ENCODE data around the gene UPK2.

The UPK2 gene

DNA sequence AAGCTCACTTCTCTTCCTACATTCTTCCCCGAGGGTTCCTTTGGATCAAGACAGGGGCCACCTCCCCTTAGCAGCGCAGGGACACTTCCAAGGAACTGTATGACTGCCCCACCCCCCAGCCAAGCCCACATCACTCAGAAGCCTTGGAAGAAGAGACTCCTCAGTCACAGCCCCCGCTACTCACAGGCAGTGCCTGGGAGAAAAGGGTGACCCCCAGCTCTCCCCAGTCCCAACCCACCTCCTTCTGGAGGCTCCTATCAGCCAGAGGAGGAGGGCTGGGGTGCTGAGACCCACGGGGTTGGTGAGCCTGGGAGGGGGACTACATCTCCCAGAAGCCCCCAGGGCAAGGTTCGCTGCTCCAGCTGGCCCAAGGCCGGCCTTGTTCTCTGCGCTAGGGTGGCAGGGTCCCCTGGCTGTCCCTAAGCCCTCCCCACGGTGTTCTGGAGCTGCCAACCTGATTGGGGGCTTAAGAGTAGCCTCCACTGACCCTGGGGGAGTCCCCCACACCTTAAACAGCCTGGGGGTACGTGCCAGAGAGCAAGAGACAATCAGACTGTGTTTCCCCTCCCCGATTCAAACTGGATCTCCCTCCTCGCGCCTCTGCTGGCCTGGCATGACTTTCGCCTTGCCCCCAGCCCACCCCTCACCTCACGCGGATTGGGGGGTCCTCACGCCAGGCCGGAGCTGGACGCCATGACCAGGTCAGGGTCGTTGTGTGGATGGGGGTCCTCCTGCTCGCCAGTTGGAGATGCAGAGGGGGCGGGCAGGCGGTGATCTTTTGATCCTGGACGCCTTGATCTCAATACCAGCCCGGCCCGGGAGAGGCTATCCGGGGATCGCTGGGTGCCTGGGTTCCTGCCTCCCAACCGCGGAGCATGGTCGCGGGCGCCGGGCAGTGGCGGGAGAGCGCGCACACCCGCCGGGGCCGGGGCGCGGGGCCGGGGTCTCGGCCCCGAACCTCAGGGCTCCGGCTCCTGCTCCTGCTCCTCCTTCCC lies 31.2 kb upstream of the UPK2 start (continued):
- TF ChIP-seq ZNF701 (tag by site-specific recombination; IDR thresholded peaks at IDR 0.05) (no peak), ZNF404 (tag by site-specific recombination; IDR thresholded peaks at IDR 0.05) (no peak), PRDM1 (tag by site-specific recombination; IDR thresholded peaks at IDR 0.05) (no peak), KLF10 (tag by site-specific recombination; IDR thresholded peaks at IDR 0.05) (no peak), ZSCAN23 (tag by site-specific recombination; IDR thresholded peaks at IDR 0.05) (no peak), ZFHX2 (tag by site-specific recombination; conservative IDR thresholded peaks at IDR 0.05) (no peak), ZNF416 (tag by site-specific recombination; IDR thresholded peaks at IDR 0.05) (no peak), ZNF610 (tag by site-specific recombination; IDR thresholded peaks at IDR 0.05; ENCODE audit: borderline replicate concordance) (no peak), KLF7 (tag by site-specific recombination; IDR thresholded peaks at IDR 0.05; ENCODE audit: borderline replicate concordance) (no peak), ZEB2 (tag by site-specific recombination; IDR thresholded peaks at IDR 0.05) (no peak), YY1 (tag by site-specific recombination; IDR thresholded peaks at IDR 0.05) (no peak), ZNF146 (tag by site-specific recombination; IDR thresholded peaks at IDR 0.05) (no peak), KLF9 (tag by site-specific recombination; IDR thresholded peaks at IDR 0.05; ENCODE audit: low read depth) (peak; percentile 51; the same call in 1 of the 2 replicates), ZFP3 (tag by site-specific recombination; IDR thresholded peaks at IDR 0.05; ENCODE audit: low read depth) (no peak), ZNF274 (IDR thresholded peaks at IDR 0.05; ENCODE audit: low read length) (no peak), ZNF274 (tag by site-specific recombination; IDR thresholded peaks at IDR 0.05; ENCODE audit: borderline replicate concordance) (no peak), ZNF585B (tag by site-specific recombination; IDR thresholded peaks at IDR 0.05) (no peak), ZBTB17 (tag by site-specific recombination; IDR thresholded peaks at IDR 0.05) (peak; percentile 80), ZNF157 (tag by site-specific recombination; IDR thresholded peaks at IDR 0.05) (no peak), ZNF530 (tag by site-specific recombination; IDR thresholded peaks at IDR 0.05; ENCODE audit: low read depth) (no peak)
- TF ChIP-seq, protein P1, sequence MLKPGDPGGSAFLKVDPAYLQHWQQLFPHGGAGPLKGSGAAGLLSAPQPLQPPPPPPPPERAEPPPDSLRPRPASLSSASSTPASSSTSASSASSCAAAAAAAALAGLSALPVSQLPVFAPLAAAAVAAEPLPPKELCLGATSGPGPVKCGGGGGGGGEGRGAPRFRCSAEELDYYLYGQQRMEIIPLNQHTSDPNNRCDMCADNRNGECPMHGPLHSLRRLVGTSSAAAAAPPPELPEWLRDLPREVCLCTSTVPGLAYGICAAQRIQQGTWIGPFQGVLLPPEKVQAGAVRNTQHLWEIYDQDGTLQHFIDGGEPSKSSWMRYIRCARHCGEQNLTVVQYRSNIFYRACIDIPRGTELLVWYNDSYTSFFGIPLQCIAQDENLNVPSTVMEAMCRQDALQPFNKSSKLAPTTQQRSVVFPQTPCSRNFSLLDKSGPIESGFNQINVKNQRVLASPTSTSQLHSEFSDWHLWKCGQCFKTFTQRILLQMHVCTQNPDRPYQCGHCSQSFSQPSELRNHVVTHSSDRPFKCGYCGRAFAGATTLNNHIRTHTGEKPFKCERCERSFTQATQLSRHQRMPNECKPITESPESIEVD (tag by site-specific recombination; IDR thresholded peaks at IDR 0.05): no peak
- TF ChIP-seq, protein P2, sequence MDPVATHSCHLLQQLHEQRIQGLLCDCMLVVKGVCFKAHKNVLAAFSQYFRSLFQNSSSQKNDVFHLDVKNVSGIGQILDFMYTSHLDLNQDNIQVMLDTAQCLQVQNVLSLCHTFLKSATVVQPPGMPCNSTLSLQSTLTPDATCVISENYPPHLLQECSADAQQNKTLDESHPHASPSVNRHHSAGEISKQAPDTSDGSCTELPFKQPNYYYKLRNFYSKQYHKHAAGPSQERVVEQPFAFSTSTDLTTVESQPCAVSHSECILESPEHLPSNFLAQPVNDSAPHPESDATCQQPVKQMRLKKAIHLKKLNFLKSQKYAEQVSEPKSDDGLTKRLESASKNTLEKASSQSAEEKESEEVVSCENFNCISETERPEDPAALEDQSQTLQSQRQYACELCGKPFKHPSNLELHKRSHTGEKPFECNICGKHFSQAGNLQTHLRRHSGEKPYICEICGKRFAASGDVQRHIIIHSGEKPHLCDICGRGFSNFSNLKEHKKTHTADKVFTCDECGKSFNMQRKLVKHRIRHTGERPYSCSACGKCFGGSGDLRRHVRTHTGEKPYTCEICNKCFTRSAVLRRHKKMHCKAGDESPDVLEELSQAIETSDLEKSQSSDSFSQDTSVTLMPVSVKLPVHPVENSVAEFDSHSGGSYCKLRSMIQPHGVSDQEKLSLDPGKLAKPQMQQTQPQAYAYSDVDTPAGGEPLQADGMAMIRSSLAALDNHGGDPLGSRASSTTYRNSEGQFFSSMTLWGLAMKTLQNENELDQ (tag by site-specific recombination; IDR thresholded peaks at IDR 0.05; ENCODE audit: low read depth): no peak
- TF ChIP-seq, protein P3, sequence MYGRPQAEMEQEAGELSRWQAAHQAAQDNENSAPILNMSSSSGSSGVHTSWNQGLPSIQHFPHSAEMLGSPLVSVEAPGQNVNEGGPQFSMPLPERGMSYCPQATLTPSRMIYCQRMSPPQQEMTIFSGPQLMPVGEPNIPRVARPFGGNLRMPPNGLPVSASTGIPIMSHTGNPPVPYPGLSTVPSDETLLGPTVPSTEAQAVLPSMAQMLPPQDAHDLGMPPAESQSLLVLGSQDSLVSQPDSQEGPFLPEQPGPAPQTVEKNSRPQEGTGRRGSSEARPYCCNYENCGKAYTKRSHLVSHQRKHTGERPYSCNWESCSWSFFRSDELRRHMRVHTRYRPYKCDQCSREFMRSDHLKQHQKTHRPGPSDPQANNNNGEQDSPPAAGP (tag by site-specific recombination; IDR thresholded peaks at IDR 0.05): no peak
- TF ChIP-seq, protein P4, sequence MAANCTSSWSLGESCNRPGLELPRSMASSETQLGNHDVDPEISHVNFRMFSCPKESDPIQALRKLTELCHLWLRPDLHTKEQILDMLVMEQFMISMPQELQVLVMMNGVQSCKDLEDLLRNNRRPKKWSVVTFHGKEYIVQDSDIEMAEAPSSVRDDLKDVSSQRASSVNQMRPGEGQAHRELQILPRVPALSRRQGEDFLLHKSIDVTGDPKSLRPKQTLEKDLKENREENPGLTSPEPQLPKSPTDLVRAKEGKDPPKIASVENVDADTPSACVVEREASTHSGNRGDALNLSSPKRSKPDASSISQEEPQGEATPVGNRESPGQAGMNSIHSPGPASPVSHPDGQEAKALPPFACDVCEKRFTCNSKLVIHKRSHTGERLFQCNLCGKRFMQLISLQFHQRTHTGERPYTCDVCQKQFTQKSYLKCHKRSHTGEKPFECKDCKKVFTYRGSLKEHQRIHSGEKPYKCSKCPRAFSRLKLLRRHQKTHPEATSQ (tag by site-specific recombination; IDR thresholded peaks at IDR 0.05): no peak
- TF ChIP-seq, protein P5, sequence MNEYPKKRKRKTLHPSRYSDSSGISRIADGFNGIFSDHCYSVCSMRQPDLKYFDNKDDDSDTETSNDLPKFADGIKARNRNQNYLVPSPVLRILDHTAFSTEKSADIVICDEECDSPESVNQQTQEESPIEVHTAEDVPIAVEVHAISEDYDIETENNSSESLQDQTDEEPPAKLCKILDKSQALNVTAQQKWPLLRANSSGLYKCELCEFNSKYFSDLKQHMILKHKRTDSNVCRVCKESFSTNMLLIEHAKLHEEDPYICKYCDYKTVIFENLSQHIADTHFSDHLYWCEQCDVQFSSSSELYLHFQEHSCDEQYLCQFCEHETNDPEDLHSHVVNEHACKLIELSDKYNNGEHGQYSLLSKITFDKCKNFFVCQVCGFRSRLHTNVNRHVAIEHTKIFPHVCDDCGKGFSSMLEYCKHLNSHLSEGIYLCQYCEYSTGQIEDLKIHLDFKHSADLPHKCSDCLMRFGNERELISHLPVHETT (tag by site-specific recombination; IDR thresholded peaks at IDR 0.05): no peak
- TF ChIP-seq, protein P6, sequence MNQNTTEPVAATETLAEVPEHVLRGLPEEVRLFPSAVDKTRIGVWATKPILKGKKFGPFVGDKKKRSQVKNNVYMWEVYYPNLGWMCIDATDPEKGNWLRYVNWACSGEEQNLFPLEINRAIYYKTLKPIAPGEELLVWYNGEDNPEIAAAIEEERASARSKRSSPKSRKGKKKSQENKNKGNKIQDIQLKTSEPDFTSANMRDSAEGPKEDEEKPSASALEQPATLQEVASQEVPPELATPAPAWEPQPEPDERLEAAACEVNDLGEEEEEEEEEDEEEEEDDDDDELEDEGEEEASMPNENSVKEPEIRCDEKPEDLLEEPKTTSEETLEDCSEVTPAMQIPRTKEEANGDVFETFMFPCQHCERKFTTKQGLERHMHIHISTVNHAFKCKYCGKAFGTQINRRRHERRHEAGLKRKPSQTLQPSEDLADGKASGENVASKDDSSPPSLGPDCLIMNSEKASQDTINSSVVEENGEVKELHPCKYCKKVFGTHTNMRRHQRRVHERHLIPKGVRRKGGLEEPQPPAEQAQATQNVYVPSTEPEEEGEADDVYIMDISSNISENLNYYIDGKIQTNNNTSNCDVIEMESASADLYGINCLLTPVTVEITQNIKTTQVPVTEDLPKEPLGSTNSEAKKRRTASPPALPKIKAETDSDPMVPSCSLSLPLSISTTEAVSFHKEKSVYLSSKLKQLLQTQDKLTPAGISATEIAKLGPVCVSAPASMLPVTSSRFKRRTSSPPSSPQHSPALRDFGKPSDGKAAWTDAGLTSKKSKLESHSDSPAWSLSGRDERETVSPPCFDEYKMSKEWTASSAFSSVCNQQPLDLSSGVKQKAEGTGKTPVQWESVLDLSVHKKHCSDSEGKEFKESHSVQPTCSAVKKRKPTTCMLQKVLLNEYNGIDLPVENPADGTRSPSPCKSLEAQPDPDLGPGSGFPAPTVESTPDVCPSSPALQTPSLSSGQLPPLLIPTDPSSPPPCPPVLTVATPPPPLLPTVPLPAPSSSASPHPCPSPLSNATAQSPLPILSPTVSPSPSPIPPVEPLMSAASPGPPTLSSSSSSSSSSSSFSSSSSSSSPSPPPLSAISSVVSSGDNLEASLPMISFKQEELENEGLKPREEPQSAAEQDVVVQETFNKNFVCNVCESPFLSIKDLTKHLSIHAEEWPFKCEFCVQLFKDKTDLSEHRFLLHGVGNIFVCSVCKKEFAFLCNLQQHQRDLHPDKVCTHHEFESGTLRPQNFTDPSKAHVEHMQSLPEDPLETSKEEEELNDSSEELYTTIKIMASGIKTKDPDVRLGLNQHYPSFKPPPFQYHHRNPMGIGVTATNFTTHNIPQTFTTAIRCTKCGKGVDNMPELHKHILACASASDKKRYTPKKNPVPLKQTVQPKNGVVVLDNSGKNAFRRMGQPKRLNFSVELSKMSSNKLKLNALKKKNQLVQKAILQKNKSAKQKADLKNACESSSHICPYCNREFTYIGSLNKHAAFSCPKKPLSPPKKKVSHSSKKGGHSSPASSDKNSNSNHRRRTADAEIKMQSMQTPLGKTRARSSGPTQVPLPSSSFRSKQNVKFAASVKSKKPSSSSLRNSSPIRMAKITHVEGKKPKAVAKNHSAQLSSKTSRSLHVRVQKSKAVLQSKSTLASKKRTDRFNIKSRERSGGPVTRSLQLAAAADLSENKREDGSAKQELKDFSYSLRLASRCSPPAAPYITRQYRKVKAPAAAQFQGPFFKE (tag by site-specific recombination; IDR thresholded peaks at IDR 0.05; ENCODE audit: borderline replicate concordance): no peak

Data from HEK293 (cell line).